Mucosa of descending colon (tissue), 3 donors: ENCODE data around the gene PRDX6. TPM values are rescaled to one million over a fixed set of nuclear protein-coding genes. Genes with fewer than 3 reads are reported as not detected.
"Not testable (repeated sequence)": the region's sequence is repeated elsewhere in the genome, so short reads cannot be mapped to it uniquely, and the experiment has no call there.

Source experiments
- ATAC-seq: fragments of 200-7000 bp; cut with Tn5 transposase; one replicate; pipeline ENCODE4 v1.9.1; 2020; ENCODE audit warnings: mild to moderate bottlenecking, moderate library complexity
- DNase-seq, 3 donors: peaks; one replicate each; pipeline ENCODE4 v3.0.0-alpha.2; 2020
- H3K36me3 ChIP-seq: fragments of 200-600 bp; one replicate; pipeline ENCODE4 v1.8.0; 2021; ENCODE audit warnings: low read depth, mild to moderate bottlenecking
- H3K4me1 ChIP-seq: fragments of 200-600 bp; one replicate; pipeline ENCODE4 v1.8.0; 2021; ENCODE audit warnings: low read depth, mild to moderate bottlenecking
- H3K4me3 ChIP-seq: fragments of 200-600 bp; one replicate; pipeline ENCODE4 v1.8.0; 2021; ENCODE audit warnings: mild to moderate bottlenecking
- H3K9me3 ChIP-seq: fragments of 200-600 bp; one replicate; pipeline ENCODE4 v1.8.0; 2021; ENCODE audit warnings: mild to moderate bottlenecking
- CTCF ChIP-seq: fragments of 200-600 bp; IDR thresholded peaks from one replicate; pipeline ENCODE4 v1.8.0; 2022; ENCODE audit warnings: antibody characterized with exemption, mild to moderate bottlenecking
- intact Hi-C, 2 donors: fragments of 100-400 bp; cut with DNase I in 1 of 2; cut with micrococcal nuclease in 1 of 2; formaldehyde crosslinking; loops; one replicate each; pipeline versions ENCODE4 v1.11.0 to v1.11.1; 2022; cut with DNase I, micrococcal nuclease
- total RNA-seq, 3 donors: library from RNA; stranded (reverse); fragmentation: NEBNext Ultra II Directional in 2 of 3; extraction: Animal tissue kit (Norgen Biotek cat#: 25700) in 2 of 3; gene quantifications; one replicate each; pipeline versions ENCODE4 v1.2.1 to v1.2.4, GENCODE V29; 2021 to 2023
- donor health status: DM: no; HTN: no; CAD: no; lungs with moderate emphysema.
- donor health status: DM: no; HTN: no; CAD: no.
- donor health status: DM: no; HTN: yes; CAD: no.

PRDX6 gene
- total RNA-seq, 3 donors from 2014 or later = 398 to 884 (median 511) TPM

DNA sequence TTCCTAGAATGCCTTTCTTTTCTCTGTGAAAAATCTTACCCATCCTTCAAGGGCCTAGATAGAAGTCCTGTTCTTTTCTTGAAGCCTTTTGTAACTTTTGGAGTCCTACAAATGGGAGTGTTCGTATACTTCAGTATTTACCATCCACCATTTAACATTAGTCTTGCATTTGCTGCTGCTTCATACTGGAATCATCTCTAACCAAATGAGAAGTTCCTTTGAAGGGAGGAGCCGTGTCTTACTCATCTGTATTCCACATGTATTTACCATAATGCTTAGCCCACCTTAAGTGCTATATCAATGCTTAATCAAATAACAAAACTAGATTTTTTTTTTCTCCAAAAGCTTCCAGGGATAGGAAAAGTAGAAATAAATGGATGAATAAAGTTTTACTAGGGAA lies 7.1 kb downstream of the PRDX6 start:
- no peak for TF ChIP-seq CTCF
- intact Hi-C loops = no loop called here
- DNase-seq (no peak), ATAC-seq (no peak)
- Histone ChIP-seq H3K9me3 (no peaks in the 10 kb centered on the region), H3K36me3 (peaks cover 23% of the 10 kb centered on the region), H3K4me3 (no peak overlapping the region), H3K4me1 (peaks cover 5% of the 10 kb centered on the region)

- ATAC-seq = no peak
- Histone ChIP-seq H3K4me3 (no peak overlapping the region), H3K4me1 (no peaks in the 10 kb centered on the region), H3K36me3 (peaks cover 23% of the 10 kb centered on the region), H3K9me3 (no peaks in the 10 kb centered on the region)
- DNase-seq = no peak
- no peak for TF ChIP-seq CTCF
- intact Hi-C loops = no loop called here
Measured at GRCh38 chr1:173485401-173485800, 8.3 kb downstream of the PRDX6 start.

GRCh38 chr1:173488001-173488400 lies 10.9 kb downstream of the PRDX6 start:
- no peak for TF ChIP-seq CTCF
- Histone ChIP-seq H3K4me1 (no peaks in the 10 kb centered on the region), H3K9me3 (no peaks in the 10 kb centered on the region), H3K4me3 (no peak overlapping the region), H3K36me3 (peaks cover 10% of the 10 kb centered on the region)
- no peak for DNase-seq
- no peak for ATAC-seq
- intact Hi-C loops = no loop called here

DNA sequence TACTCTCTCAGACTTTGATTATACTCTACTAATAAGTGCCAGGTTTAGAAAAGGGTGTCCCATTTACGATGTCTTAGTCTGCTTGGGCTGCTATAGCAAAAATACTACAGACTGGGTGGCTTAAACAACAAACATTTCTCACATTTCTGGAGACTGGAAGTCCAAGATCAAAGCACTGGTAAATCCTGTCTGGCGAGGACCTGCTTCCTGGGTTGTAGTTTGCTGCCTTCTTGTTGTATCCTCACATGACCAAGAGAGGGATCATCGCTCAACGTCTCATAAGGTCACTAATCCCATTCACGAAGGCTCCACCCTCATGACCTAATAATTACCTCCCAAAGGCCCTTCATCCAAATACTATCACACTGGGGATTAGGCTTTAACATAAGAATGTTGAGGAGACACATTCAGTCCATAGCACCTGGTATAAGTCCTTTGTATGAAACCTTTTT lies 12.0 kb downstream of the PRDX6 start:
- TF ChIP-seq CTCF = no peak
- Histone ChIP-seq H3K9me3 (no peaks in the 10 kb centered on the region), H3K36me3 (peaks cover 7% of the 10 kb centered on the region), H3K4me1 (no peaks in the 10 kb centered on the region), H3K4me3 (no peak overlapping the region)
- DNase-seq (no peak), ATAC-seq (peak; percentile 19)
- intact Hi-C loops = no loop called here

DNA sequence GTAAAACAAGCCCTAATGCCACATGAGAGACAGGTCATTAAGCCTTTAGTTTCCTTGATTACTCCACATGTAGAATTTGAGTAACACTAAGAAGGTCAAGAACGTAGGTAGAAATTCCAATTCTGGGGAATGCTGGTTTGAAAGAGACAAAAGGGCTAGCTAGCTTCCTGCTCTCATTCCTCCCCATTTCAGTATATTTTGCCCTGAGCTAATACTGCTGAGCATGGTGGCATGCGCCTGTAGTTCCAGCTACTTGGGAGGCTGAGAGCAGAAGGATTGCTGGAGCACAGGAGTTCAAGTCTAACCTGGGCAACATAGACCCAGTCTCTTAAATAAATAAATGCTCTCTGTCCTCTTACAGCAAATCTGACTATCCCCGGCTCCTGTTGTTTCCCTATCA lies 12.8 kb downstream of the PRDX6 start:
- H3K4me3 ChIP-seq = no peak overlapping the region
- no peak for TF ChIP-seq CTCF
- intact Hi-C loops = no loop called here
- ATAC-seq = no peak
- H3K9me3 ChIP-seq = no peaks in the 10 kb centered on the region
- H3K36me3 ChIP-seq = peaks cover 7% of the 10 kb centered on the region
- no peak for DNase-seq
- H3K4me1 ChIP-seq = no peaks in the 10 kb centered on the region

DNA sequence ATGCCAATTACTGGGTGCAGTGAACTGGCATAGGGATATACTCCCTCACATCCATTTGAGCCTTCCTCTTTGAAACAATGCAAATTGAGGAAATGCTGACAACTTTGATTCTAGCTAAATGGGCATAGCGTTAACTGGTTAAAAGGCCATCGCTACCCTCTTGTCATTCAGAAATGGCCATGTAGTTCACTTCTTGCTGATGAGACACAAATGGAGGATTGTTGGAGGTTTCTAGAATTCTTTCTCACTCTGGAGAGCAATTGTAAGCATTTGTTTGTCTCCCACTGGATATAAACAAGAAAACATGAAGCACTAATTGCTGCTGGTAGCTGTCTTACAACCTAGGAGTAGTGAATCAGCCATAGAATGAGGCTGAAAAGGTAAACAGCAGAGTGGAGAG lies 14.4 kb downstream of the PRDX6 start:
- DNase-seq = no peak
- Histone ChIP-seq H3K4me3 (no peak overlapping the region), H3K9me3 (no peaks in the 10 kb centered on the region), H3K36me3 (peaks cover 7% of the 10 kb centered on the region), H3K4me1 (no peaks in the 10 kb centered on the region)
- no peak for ATAC-seq
- intact Hi-C loops = no loop called here
- TF ChIP-seq CTCF = no peak

DNA sequence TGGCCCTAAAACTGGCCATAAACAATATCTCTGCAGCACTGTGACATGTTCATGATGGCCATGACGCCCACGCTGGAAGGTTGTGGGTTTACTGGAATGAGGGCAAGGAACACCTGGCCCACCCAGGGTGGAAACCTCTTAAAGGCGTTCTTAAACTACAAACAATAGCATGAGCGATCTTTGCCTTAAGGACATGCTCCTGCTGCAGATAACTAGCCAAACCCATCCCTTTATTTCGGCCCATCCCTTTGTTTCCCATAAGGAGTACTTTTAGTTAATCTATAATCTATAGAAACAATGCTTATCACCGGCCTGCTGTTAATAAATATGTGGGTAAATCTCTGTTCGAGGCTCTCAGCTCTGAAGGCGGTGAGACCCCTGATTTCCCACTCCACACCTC lies 16.0 kb downstream of the PRDX6 start:
- ATAC-seq, H3K4me1 ChIP-seq, H3K9me3 ChIP-seq, intact Hi-C loops, DNase-seq, H3K36me3 ChIP-seq, H3K4me3 ChIP-seq: not testable (repeated sequence)
